Kasumi-1 (cell line): ENCODE results near the gene TMEM139.

Source experiments
- DNase-seq, 2 experiments: peaks; one replicate each; lab custom pipeline; 2025; lab: John Stamatoyannopoulos, UW

The TMEM139 gene

DNA sequence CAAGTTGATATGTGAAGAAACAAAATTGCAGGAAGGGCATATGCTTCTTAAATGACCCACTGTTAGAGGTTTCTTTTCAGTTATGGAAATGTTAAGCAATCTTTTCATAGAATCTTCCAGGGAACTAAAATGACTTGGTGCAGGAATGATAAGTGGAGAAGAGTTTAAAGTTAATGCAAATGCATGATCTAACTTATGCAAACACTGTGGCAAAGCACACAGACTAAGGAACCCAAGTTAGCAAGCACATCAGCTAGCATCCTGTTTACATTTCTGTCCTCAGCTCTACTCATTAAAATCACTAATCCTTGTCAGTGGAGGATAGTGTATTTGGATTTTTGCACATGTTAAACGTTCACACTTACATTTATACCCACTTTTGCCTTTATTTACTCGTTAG, 40.5 kb downstream of the TMEM139 start:
- DNase-seq, result no peak

DNA sequence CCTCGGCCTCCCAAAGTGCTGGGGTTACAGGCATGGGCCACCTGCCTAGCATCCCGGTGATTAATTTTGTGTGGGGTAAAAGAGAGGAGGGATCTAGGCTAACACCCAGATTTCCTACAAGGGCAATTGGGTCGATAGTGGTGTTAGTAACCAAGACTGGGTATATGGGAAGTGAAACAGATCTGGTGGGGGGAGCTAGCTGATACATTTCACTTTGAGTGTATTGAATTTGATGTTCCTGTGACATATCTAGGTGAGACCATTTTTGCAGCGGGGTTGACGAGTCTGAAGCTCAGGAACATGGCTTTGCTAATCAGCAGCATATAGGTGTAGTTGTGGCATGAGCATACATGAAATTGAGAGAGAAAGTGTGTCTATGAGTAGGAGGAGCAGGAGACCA, 43.1 kb downstream of the TMEM139 start:
- DNase-seq, result no peak

DNA sequence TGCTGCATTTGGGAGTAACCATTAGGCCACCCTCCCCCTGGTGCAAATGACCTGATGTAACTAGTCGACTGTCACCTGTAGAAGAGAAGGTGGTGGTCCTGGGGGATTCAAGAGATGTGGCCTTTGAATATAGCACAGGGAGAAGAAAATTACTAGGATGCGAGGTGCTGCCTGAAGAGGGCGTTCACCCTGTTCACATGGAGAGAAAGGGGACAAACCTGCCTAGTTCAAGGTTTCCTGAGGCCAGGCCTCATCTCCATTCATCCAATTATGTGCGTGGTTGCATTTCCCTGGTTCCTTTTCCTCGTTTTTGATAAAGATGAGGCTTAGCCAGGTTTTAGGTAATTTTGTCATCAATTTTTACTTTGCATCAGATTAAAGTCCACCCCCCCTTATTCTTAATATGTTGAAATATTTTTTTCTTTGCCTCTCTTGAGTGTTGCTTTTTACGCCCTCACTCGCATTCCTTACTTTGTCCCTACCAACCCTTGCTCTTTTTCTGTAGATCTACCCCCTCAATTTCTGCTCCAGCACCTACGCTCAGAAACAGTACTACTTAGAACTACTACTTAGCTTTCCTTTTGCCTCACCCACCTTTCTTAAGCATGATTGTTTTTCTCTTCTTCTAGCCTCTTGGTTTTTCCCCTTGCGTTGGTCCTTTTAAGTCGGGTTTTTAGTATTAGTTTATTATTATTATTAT, 44.9 kb downstream of the TMEM139 start:
- DNase-seq, result no peak

DNA sequence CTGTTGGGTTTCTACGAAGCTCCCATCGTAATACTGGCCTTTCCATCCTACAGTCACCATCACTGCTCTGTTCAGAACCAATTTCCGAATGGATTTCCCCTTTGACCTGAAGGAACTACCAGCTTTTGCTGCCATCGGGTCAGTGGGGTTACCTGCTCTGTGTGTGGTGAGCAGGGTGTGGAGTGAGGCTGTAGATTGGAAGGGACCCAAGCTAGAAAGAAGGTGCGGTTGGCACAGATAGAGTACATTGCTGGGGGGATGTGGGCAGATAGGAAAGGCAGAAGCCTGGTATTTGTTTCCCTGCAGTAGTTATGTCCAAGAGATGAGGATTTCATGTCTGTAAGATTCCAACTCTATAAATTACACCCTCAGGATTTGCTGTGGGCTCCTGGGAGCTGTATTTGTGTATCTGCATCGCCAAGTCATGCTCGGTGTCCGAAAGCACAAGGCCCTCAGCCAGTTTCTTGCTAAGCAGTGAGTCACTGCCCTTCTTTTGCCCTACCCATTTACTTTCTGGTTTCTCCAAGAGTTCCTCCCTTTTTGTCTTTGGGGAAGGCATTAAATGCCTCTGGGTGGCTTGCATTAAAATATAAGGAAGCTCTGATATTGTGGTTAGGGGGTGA, 46.5 kb downstream of the TMEM139 start:
- no peak for DNase-seq

DNA sequence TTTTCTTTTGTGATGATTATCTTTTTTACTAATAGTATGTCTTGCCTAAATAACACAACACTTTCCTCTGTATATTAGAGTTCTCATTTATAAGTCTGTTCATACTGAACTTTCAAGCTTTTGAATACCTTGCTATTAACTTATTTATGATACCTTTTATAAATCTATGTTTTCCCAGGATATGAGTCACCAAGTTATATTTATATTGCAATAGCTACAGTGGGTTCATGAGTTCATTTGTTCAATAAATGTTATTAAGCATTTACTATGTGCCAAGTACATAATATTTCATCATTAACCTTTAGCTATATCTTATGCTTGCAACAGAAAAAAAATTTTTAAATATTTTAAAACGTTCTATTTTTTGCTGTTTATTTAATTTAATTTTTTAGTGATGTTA, 49.5 kb downstream of the TMEM139 start:
- no peak for DNase-seq

DNA sequence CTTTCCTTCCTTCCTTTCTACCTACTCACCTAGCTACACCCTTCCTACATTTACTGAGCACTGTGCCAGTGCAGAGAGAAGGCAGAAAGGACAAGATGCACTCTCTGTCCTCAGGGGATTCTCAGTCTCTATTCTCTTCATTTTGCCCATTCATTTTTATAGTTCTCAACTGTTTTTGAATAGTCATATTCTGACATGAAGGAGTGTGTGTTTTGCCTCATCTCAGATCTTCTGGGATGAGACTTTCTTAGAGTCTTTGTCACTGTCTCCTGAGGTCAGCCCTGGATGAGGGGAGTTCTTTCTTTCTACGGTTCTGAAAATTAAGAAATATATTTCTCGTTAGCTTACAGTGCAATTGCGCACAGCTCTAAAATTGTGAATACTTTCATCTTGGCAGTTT, 52.5 kb downstream of the TMEM139 start:
- DNase-seq, result no peak
